ENCODE results near the gene SETD3.
A peak's percentile ranks its signal among the peaks of the same experiment; 100 is the strongest.

Gene SETD3

DNA sequence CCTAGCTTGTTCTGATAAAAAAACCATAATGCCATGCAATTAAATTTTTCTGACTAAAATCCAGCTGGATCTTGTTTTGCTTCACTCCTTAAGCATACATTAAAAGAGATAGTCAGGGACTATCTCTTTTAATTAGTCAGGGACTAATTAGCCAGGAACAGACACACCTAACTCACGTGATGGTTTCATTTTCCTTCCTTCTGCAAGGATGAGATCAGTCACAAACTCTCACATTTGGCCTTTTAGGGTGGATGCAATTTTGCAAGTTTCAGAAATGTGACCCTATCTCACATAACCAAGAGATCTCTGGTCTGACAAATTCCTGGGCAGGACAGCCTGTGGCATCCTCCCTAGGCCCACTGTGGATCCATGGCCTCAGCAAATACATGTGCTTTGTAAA lies 62.4 kb downstream of the SETD3 start:
- DNase-seq: no peak

DNA sequence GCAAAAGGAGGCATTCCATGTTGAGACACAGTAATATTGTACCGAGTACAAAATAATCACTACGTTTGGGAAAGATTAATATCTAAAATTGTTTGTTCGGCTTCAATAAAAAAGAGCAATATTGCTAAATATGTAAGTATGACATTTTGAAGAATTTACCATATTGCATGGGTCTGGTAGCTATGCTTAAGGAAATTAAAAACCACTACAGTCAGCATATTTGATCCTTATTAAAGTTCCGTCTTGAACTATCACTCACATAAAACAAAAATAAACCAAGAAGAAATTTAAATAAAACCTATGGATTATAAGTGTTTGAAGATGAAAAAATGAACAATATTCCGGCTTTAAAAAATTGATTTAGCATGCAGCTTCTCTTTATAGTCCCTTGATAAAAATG lies 63.8 kb downstream of the SETD3 start:
- no peak for DNase-seq

GRCh38 chr14:99415496-99416281 lies 65.0 kb downstream of the SETD3 start:
- peak; percentile 67 for DNase-seq

GRCh38 chr14:99413911-99414310 lies 66.7 kb downstream of the SETD3 start:
- DNase-seq: no peak

- no peak for DNase-seq
Observed at GRCh38 chr14:99413172-99413571, 67.5 kb downstream of the SETD3 start.

GRCh38 chr14:99412117-99413061 lies 68.3 kb downstream of the SETD3 start:
- DNase-seq: no peak

DNA sequence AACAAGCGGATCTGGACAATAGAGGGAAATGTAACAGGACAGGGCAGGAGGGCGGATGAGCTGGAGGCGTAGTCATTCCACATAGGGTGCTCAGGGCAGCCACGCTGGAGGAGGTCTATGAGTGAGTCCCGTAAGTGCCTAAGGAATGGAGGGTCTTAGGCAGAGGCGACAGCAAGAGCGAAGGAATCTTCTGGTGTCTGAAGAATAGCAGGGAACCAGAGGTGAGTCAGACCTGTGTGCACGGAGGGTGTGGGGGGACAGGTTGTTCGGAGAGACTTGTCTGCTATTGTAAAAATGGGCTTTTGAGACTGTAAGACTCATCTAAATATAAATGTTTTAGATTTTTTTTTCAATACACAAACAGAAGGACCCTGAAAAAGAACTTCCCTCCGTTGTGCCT lies 70.6 kb downstream of the SETD3 start:
- DNase-seq: no peak

- DNase-seq: no peak
Observed at GRCh38 chr14:99408971-99409289, 71.7 kb downstream of the SETD3 start.

DNA sequence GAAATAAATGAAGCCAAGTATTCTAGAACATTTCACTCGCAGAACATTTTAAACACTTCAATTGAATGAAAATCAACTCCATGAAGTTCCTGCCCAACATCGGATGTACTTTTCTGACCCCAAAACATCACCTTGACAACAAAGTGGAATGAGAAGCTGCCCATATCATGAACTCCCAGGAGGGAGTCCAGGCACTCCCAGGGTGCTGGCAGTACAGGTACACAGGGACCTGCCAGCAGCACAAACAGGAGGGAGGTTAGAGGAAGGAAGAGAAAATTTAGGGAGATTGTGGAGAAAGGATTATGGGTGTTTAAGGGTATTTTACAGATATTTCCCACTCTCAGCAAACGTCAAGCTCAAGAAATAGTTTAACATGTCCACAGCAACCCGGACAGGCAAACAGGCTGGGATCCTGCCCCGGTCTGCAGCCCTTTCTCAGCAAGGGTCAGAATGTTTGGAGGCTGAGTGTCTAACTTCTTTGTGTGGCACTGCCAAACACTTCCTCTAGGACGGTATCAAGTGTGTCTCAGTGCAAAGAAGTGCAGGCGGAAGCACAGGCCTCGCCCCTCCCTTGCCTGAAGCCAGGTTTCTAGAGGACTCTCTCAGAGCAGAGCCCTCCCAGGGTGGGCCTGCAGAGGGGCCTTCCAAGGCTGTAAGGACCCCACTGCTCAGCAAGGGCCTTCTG lies 72.2 kb downstream of the SETD3 start:
- no peak for DNase-seq

- DNase-seq: no peak
Observed at GRCh38 chr14:99407416-99407815, 73.2 kb downstream of the SETD3 start.

DNA sequence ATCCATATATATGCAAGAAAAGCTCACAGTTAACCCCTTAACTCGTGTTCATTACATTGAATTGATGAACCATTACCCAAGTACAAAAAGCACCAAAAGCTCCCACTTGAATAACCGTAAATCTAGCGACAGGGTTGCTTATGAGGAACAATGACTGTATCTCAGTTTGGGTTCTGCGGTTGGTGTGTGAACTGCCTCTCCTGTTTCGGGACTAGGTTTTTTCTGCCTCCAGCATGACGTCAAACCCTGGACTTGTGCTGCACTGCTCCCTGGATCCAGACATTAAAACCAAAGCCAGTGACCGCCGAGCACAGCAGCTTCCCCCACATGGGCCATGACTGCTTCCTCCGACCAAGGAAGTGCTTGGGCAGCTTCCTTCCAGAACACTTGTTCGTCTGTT lies 77.7 kb downstream of the SETD3 start:
- DNase-seq: no peak

DNA sequence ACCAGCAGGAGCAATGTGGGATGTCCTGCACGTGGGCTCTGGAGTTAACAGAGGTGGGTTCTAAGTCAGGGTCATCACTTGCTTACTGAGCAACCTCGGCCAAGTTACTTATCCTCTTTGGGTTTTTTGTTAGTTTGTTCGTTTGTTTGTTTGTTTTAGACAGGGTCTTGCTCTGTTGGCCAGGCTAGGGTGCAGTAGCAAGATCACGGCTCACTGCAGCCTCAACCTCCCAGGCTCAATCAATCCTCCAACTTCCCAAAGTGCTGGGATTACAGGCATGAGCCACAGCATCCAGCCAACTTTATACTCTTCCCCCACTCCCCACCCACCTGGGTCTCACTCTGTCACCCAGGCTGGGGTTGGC lies 78.4 kb downstream of the SETD3 start:
- DNase-seq: no peak

GRCh38 chr14:99401621-99402284 lies 78.9 kb downstream of the SETD3 start:
- no peak for DNase-seq

DNA sequence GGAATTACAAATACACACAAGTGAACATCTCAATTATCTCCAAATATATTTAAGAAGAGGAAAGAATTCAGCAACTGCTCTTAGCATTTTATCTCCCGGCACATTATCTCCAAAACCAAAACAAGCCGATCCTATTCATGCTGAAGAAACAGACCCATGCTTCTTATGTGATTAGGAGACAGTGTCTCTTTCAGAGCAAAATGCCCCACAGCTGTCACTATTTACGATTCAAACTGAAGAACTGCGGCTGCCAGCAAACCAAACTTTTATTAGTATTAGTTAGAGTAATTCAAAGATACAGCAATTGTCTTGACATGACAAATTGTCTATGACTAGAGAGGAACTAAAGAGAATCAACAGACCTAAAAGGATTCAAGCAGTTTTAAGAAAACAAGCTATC lies 79.4 kb downstream of the SETD3 start:
- no peak for DNase-seq

DNA sequence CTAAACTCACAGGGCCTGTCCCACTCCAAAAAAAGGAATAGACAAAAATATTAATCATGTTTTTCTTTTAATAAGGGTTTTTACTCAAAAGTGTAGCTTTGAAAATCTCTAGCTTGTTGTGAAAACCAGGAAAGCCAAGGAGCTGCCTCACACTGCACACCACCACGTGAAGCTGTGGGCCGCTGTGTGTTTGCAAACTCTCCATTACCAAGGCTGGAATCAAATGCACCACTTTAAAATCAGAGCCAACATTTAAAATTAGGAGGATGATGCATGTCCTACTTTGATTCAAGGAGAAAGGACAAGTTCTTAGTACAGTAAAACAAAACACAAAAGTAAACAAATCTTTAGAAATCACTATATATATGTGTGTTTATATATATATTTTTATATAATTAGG lies 83.0 kb downstream of the SETD3 start:
- no peak for DNase-seq

DNA sequence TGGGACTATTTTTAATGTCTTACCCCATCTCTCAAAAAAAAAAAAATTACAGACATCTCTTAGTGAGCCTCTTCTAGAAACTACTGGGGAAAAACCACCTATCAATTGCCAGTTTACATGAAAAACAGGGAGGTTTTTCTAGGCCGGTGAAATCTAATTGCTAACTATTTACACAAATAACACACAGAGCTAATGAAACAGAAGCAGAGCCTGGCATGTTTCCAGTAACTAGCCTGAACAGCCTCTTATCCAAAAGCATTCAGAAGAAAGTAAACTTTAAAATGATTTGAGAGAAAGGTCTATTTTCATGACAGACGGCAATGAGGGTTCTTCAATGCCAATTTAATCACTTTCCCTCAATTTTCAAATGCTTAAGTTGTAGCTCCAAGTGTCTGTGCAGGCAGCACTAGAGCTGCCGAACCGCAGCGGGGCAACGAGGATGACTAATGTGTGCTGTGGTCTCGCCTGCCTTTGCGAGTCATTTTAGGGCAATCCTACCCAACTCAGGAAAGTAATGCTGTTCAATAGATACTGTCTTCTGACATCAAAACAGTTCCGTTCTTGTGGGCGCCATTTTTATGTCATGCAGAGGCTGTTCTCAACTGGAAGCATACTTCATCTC lies 84.6 kb downstream of the SETD3 start:
- no peak for DNase-seq

DNA sequence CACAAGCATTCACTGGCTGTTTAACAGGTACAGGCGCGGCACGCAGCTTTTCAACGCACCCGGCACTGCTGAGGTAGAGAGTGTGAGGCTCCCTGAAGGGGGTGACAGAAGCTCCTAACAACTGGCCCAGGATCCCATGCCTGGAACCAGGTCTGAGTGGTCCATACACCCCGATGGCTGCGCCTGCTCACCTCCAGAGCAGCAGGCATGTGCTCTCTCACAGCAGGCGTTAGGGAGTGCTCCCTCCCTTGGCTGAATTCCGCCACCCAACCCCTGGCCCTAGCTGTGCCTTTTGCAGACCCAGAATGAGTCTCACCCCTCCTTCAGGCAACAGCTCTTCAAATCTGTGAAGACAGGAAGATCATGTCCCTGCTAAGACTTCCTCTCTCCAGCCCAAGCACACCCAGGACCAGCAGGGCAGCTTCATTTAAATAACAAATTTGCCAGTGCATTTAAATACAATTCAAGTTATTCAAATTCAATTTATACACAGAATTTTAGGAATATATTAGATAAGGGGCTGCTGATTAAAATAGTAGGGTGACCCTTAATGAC lies 86.0 kb downstream of the SETD3 start:
- DNase-seq: no peak

- DNase-seq: no peak
Observed at GRCh38 chr14:99393059-99393655, 87.5 kb downstream of the SETD3 start.

DNA sequence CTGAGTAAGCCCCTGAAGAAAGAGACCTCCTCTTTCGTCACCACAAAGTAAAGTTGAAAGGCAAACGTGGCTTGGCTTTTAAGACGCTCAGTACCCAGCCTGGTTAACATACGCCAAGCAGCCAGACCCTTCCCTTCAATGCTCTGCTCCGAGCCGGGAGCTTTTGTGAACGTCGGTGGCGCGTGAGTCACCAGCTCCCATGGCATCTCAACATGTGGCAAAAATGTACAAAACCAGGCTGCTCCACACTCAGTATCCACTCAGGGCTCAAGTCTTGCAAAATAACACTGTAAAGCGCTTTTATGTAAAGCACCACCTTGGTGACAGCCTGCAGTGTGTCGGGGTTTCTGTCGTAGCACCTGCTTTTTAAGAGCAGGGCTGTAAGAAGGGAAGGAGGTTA lies 89.0 kb downstream of the SETD3 start:
- no peak for DNase-seq

GRCh38 chr14:99389174-99389826 lies 91.4 kb downstream of the SETD3 start:
- DNase-seq: peak; percentile 11

- DNase-seq: no peak
Observed at GRCh38 chr14:99388286-99388685, 92.4 kb downstream of the SETD3 start.
